ENCODE results near the gene MICU1. TPM values are rescaled to one million over a fixed set of nuclear protein-coding genes. Genes with fewer than 3 reads are reported as not detected.
"Not testable (repeated sequence)": the region's sequence is repeated elsewhere in the genome, so short reads cannot be mapped to it uniquely, and the experiment has no call there.

The MICU1 gene
- total and polyA plus RNA-seq, 2 donors from 2014 or later = 46.3 to 89.9 TPM

- no peak for DNase-seq
- FAIRE-seq = no peak
- Histone ChIP-seq H3K27me3 (ENCODE audit: control insufficient read depth, insufficient read depth, low read length) (no peaks in the 10 kb centered on the region), H3K4me1 (ENCODE audit: control insufficient read depth in 2 of 3, insufficient read depth in 2 of 3, low read depth in 1 of 3, low read length in 3 of 3) (peaks cover 0 to 24% (median 18%) of the 10 kb centered on the region in 3 donors), H3K27ac (ENCODE audit: low read depth in 2 of 2, low read length in 2 of 2) (no peak overlapping the region), H3K4me3 (ENCODE audit: low read length in 3 of 3) (no peak overlapping the region), H3K9ac (ENCODE audit: low read length in 3 of 3) (no peak overlapping the region), H3K36me3 (ENCODE audit: control insufficient read depth in 2 of 3, insufficient read depth in 3 of 3, low read length in 3 of 3) (peaks cover 0 to 18% (median 0%) of the 10 kb centered on the region in 3 donors), H3K9me3 (ENCODE audit: control insufficient read depth in 2 of 3, insufficient read depth in 1 of 3, low read length in 3 of 3) (no peaks in the 10 kb centered on the region)
- TF ChIP-seq CTCF (IDR thresholded peaks at IDR 0.05; ENCODE audit: borderline replicate concordance, extremely low read depth, insufficient read depth) = no peak
- intact Hi-C loops (cut with DNase I) = no loop called here
Observed at GRCh38 chr10:72351479-72351878, 274.4 kb downstream of the MICU1 start.

GRCh38 chr10:72349438-72349837, 276.4 kb downstream of the MICU1 start:
- no peak for TF ChIP-seq CTCF (IDR thresholded peaks at IDR 0.05; ENCODE audit: borderline replicate concordance, extremely low read depth, insufficient read depth)
- FAIRE-seq (no peak), DNase-seq (no peak)
- peaks cover 0 to 24% (median 18%) of the 10 kb centered on the region in 3 donors for H3K4me1 ChIP-seq (ENCODE audit: control insufficient read depth in 2 of 3, insufficient read depth in 2 of 3, low read depth in 1 of 3, low read length in 3 of 3)
- H3K36me3 ChIP-seq (ENCODE audit: control insufficient read depth in 2 of 3, insufficient read depth in 3 of 3, low read length in 3 of 3) = peaks cover 0 to 18% (median 0%) of the 10 kb centered on the region in 3 donors
- no peak overlapping the region for H3K9ac ChIP-seq (ENCODE audit: low read length in 3 of 3)
- H3K4me3 ChIP-seq (ENCODE audit: low read length in 3 of 3) = no peak overlapping the region
- H3K9me3 ChIP-seq (ENCODE audit: control insufficient read depth in 2 of 3, insufficient read depth in 1 of 3, low read length in 3 of 3) = no peaks in the 10 kb centered on the region
- intact Hi-C loops (cut with DNase I) = no loop called here
- H3K27ac ChIP-seq (ENCODE audit: low read depth in 2 of 2, low read length in 2 of 2) = no peak overlapping the region
- H3K27me3 ChIP-seq (ENCODE audit: control insufficient read depth, insufficient read depth, low read length) = no peaks in the 10 kb centered on the region

- FAIRE-seq = no peak
- TF ChIP-seq CTCF (IDR thresholded peaks at IDR 0.05; ENCODE audit: borderline replicate concordance, extremely low read depth, insufficient read depth) = no peak
- Histone ChIP-seq H3K27ac (ENCODE audit: low read depth in 2 of 2, low read length in 2 of 2) (no peak overlapping the region), H3K9ac (ENCODE audit: low read length in 3 of 3) (no peak overlapping the region), H3K4me3 (ENCODE audit: low read length in 3 of 3) (no peak overlapping the region), H3K4me1 (ENCODE audit: control insufficient read depth in 2 of 3, insufficient read depth in 2 of 3, low read depth in 1 of 3, low read length in 3 of 3) (peaks cover 0 to 18% (median 15%) of the 10 kb centered on the region in 3 donors), H3K36me3 (ENCODE audit: control insufficient read depth in 2 of 3, insufficient read depth in 3 of 3, low read length in 3 of 3) (peaks cover 0 to 18% (median 0%) of the 10 kb centered on the region in 3 donors), H3K27me3 (ENCODE audit: control insufficient read depth, insufficient read depth, low read length) (no peaks in the 10 kb centered on the region), H3K9me3 (ENCODE audit: control insufficient read depth in 2 of 3, insufficient read depth in 1 of 3, low read length in 3 of 3) (no peaks in the 10 kb centered on the region)
- DNase-seq = no peak
- intact Hi-C loops (cut with DNase I) = no loop called here
Observed at GRCh38 chr10:72348282-72348681, 277.6 kb downstream of the MICU1 start.

- H3K27me3 ChIP-seq (ENCODE audit: control insufficient read depth, insufficient read depth, low read length); H3K27ac ChIP-seq (ENCODE audit: low read depth in 2 of 2, low read length in 2 of 2); FAIRE-seq; H3K9ac ChIP-seq (ENCODE audit: low read length in 3 of 3); H3K4me1 ChIP-seq (ENCODE audit: control insufficient read depth in 2 of 3, insufficient read depth in 2 of 3, low read depth in 1 of 3, low read length in 3 of 3); H3K9me3 ChIP-seq (ENCODE audit: control insufficient read depth in 2 of 3, insufficient read depth in 1 of 3, low read length in 3 of 3); DNase-seq; H3K4me3 ChIP-seq (ENCODE audit: low read length in 3 of 3); intact Hi-C loops (cut with DNase I): not testable (repeated sequence)
- peaks cover 0 to 25% (median 3%) of the 10 kb centered on the region in 3 donors for H3K36me3 ChIP-seq (ENCODE audit: control insufficient read depth in 2 of 3, insufficient read depth in 3 of 3, low read length in 3 of 3)
Observed at GRCh38 chr10:72346117-72346516, 279.8 kb downstream of the MICU1 start.

Measured in kidney (tissue), 14 donors.